Daoy (cell line): Measurements from ENCODE around the gene HOXC11. TPM values are rescaled to one million over a fixed set of nuclear protein-coding genes. Genes with fewer than 3 reads are reported as not detected.

ENCODE experiments used
- DNase-seq: peaks from one replicate; pipeline ENCODE4 v3.0.0-alpha.2; 2015; ENCODE audit warnings: low read depth
- total RNA-seq: library from RNA; depleted of rRNA; stranded (reverse); fragments of >200 nt; shearing (Covaris generic); gene quantifications from 2 replicates; pipeline ENCODE4 v1.2.3, GENCODE V29; 2014

HOXC11 gene
- total RNA-seq, 1 experiment from 2014 or later, result 1.5 TPM

DNA sequence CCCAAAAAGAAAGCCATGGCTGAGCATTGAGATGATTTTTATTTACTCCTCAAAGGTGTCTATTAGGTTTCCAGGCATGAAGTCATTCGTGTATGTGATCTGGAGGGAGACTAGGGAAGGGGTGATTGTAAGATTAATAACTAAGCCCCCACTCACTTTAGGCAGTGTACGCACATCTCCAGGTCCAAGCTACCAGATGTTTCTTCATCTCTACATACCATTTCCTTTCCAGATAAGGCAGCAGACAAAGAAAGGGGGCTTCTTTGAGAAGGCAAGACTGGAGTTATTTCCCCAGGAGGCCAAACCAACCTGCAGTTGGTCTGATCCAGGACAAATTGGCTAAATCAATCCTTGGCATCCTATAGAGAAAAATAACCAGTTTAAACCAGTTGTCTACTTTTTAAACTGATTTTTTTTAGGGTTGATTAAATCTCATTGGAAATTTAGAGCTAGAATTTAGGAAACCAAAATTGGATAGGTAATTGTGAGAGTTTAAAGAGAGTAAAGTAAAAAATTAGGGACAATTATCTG, 30.4 kb upstream of the HOXC11 start:
- no peak for DNase-seq

DNA sequence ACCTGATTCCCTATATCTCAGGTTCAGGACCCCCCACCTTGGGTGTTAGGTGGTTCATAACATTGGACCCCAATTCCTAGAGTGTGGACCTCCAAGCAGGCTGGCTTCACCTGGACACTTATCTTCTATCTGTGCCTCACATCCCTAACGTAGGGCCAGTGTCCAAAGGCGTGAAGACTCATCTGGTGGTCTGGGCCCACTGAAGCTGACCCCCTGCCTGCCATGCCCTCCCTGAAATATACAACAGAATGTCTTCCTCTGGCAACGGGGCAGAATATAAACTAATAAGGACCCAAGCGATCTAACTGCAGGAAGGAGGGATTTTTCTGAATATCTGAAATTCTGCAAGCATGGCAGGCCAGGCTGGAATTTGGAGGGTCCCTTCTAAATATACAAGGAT, 28.7 kb upstream of the HOXC11 start:
- no peak for DNase-seq

DNA sequence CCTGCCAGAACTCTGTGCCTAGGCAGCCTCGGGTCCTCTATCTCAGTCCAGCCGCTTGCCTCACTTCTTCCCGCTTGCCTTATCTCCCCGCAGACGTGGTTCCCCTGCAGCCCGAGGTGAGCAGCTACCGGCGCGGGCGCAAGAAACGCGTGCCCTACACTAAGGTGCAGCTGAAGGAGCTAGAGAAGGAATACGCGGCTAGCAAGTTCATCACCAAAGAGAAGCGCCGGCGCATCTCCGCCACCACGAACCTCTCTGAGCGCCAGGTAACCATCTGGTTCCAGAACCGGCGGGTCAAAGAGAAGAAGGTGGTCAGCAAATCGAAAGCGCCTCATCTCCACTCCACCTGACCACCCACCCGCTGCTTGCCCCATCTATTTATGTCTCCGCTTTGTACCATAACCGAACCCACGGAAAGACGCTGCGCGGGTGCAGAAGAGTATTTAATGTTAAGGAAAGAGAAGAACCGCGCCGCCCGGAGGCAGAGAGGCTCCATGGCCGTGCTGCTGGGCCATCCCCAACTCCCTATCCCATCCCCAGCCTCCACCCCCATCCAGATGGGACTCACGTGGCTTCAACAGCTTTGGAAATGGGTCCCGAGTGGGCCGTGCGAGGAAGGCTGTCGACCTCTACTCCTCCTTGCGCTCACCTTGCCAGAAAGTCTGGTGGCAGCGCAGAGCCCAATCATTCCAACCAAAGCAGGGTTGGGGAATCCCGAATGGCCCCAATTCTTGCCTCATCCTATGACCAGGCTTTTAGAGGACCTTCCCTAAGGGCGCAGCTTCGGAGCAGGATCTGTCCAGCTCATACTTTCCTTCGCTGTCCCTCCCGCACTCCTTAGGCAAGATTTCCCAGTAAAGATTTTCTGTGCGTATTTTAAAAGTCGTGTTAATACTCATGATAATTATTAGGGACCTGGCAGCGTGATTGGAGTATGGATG, 27.7 kb upstream of the HOXC11 start:
- no peak for DNase-seq

DNA sequence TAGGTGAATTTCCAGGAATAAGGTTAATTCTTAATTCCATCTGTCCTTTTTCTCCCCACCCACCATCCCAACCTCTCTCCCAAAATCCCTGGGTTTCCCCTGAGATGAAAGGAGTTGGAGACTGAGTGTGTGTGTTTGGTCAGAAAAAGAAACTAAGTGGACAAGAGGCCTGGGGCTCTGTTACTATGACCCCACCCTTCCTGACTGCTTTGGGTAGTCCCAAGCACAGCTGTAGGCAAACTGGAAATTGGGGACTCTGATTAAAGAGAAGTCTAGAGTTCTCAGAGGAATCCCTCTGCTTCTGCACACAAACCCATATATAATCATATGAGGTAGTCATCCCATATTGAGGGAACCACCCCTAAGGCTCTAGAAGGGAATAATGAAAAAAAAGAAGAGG, 25.2 kb upstream of the HOXC11 start:
- no peak for DNase-seq

DNA sequence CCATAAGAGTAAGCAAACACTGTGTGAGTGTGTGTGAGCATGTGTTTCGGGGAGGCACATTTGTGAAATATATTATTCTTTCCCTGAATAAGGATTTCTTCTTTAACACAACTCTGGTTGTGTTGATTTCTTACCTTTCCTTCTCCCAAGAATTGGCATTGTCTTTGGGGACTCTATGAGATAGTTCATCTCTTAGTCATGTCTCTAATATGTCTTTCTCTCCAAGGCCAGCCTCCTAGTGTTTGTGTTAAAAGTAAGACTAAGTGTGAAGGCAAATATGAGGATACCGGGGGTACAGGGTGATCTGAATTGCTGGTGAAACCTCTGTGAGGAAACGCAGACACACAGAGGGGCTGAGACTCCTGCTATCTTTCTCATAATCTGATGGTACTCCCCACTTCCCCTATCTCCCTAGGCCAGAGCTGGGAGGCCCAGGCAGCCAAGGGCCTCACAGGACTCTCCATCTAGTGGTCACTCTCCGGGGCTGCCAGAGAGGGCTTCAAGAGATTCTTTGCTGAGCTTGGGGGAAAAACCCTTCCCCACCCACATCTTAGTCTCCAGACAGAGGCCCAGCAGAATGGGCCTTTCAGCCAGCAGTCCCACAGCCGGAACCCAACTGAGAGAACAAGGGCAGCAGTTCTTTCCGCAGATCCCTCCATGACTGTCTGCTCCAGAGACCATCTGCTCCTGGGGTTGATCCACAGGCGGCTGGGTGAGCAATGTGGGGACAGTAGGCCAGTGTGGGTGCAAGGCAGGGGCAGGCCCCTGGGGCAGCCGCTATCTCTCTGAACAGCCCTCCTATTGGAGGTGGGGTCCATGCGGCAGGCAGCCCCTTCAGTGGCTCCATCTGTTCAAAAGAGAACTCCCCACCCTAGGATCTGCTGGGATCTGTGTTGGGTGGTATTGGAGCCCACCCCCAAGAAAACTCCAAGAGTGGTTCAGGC, 24.0 kb upstream of the HOXC11 start:
- no peak for DNase-seq

DNA sequence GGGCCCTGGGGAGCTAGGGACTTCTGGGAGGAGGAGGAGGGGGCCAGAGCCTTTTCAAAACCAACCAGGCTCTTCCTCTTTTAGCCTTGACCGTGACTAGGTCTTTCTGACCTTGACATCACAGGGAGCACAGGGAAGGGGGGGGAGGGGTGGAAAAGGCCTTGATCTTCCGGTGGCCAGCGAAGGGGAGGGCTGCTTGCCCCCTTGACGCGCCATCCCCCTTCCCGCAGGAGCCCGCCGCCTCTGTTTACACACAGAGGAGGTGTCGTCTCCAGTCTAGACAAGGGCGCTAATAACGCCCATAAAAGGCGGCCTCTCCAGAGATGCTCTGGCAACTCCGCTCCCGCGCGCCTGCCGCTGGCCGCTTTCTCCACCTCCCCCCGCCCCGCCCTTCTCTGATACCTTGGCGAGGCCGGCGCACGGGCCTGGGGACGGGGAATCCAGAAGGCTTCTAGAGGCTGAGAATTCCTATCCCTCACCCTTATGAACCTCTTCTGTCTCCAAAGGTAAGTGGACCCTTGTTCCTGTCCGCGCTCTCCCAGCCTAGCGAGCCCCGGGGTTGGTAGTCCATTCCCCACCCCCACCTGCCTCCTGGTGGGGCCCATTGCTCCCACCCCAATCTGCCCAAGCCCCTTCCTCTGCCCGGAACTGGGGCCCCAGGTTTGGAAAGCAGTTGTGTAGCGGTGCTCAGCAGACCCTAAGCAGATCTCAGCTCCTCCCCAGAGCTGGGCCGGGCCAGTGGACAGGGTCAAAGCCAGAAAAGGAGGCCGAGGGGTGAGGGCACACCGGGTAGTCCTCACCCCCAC, 23.1 kb upstream of the HOXC11 start:
- DNase-seq, result no peak

DNA sequence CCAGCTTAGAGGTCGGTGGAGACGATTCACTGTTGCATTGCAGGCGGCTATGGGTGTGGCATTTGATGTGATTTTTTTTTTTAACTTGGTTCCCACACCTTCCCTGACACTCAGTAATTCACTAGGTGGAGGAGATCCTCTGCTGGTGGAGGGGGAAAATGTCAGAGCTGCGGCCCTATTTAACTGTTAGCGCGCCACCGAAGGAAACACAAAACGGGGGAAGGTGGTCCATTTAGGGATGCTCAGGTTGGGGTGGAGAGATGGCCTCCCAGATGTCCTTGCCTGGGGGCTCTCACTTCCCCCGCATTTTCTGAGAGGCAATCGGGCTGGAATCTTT, 22.5 kb upstream of the HOXC11 start:
- no peak for DNase-seq

DNA sequence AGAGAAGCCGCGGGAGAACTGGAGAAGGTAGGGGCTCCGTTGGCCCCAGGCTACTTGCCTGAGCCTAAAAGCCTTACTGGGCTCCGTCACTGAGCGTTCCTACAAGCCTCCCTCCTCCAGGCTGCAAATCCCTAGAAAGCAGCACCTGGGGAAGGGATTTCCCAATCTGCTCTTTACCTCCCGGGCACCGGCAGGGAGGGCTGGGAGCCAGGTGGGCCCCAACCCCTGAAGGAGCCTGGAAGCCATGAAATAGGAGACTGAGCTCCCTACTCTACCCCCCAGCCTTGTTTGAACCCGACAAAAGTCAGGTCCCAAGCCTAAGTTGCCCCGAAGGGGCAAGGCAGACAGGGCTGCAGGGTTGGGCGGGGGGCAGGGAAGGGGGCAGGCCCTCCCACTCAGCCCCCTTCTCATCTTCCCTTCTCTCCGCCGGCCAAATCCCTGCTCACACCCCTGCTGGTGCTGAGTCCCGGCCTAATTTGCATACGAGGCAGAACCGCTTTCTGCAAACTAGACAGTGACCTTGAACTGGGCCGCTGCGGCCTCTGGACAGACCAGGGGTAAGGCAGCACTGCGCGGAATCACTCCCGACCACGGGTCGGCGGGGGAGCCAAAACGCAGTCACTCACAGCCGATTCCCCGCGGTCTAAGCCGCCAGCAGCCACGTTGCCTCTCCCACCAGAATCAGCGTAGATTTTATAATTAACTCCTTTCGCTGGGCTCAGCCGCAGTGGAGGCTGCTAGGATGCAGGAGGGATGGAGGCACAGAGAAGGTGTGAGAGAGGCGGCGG, 21.9 kb upstream of the HOXC11 start:
- DNase-seq, result no peak

DNA sequence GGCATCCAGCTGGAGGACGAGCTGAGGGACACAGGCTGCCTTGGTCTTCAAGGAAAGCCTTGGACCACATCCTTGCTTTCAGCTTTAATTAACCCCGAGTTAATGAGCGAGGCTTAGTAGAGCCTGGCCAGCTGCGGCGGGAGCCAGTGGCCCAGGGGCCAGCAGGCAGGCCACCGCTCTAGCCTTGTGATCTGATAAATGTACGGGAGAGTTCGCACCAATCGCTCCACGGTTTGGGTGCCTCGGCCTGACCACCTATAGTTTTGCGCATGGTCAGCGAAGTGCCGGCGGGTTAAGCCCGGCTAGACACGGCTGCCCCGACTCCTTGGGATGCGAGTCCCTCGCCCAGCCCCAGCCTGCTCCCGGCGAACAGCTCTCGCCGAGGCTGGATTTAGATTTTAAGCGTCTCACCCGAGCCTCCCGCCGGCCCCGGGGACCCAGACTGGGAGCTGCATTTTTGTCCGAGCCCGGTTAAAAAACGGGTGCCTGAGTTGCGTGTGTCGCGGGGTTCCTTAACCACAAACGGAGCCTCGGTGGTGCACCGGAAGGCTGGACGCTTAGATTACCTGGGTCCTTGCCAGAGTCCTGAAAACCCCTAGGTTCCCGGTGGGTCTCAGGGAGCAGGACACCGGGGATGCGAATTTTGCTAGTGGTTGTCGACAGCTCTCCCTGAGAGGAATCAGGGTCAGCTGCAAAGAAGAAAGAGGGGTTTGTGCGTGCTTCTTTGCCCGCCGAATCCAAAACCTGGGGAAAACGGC, 21.2 kb upstream of the HOXC11 start:
- no peak for DNase-seq

DNA sequence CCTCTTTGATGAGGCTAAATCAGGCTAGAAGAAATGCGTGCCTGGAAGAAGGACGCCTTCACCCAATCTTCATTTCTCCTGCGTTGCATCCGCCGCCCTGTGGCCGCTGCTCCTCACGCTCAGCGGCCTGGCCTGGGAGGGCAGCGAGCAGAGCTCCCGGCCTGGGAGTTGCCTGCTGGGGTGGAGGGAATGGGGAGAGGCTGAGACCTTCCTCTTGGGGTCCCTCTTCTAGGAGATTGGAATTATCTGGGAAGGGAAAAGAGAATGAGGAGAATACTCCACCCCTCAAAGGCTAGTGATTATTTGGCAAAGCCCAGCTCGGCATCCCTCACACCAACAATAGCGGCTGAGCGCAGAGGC, 20.6 kb upstream of the HOXC11 start:
- DNase-seq, result no peak

DNA sequence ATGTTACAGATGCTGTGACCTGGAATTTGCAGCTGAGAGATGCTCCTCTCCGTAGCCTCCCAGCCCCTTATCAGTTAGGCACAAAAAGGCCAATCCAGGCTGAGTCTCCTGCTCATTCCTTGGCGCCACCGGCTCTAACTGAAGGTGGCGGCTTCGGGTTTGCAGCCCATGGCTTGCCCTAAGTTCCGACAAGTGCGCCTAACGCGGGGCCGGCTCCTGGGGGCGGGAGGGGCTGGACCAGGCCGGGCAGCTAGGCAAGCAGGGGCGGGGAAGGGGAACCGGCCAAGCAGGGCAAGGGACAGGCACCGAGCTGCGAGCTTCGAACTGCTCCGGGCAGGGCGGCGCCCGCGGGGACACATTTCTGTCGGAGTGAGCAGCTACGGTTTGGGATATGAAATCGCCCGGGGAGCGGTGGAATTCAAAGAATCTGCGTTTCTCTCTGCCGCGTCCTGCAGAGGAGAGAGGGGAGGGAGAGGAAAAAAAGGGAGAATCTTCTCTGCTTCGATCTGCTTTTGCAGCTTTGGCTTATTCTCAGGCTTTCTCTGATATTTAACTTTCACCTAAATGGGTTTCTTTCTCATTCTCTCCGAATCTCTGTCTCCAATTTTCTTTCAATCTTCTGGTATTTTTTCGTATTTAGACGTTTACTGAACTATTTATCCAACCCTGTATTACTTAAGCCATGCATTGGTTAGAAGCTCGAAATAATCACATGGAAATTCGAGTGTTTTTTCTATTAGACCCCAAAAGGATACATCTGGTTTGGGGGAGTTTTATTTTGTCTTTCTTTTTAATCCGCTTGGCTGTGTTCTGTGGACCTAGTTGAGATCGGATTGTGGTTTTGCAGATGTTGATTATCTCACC, 19.8 kb upstream of the HOXC11 start:
- DNase-seq, result no peak

DNA sequence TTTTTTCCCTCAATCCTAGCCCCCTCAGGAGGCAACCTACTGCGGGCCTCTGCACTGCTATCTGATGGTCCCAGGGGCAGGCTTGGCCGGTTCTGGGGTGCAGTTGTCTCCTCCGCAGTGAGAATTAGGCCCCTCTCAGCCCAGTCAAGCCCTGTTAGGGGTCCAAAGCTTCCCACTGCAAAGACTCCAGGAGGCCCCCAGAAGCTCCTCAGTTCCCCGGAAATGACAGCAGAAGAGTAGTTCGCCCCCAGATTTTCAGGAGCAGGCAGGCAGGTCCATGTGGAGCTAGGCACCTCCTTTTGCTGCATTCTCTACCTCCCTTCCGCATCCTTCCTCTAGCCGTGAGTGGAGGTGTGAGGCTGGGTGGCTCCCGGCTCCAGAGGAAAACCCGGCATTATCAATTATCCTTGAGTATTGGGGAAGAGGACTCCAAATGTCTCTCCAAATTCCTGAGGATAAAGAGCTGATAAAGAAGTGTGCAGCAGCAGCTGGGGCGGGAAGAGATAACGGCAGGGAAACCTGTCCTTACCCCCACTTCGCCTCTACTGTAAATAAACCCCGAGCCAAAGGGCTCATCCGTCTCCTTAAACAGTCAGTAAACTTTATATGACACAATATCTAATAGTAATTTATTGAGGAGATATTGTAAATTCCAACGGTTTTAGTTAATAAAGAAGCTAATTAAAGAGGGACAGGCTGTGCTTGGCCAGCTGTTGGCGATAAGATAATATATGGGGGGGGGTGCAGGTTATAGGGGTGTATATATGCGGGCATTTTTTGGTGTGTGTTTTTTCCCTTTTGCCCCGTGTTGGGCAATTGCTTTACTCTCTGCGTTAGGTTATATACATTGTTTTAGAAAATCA, 18.9 kb upstream of the HOXC11 start:
- no peak for DNase-seq

DNA sequence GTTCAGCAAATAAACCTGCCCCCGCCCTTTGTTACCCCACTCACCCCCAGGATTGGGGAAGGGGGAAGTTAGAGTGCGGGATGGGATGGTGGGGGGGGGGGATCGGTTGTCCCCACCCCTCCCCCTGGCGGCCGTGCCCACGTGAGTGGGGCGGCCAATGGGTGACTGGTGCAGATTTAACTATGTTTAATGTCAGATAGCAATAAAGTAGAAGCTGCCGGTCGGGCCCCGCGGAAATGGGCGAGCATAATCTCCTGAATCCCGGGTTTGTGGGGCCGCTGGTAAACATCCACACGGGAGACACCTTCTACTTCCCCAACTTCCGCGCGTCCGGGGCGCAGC, 18.3 kb upstream of the HOXC11 start, which contains the start of gene HOXC12:
TSS of gene HOXC12 (plus strand) at position 210 of the 342 bp plus-strand sequence. CDS start at position 237, 27 bp downstream.
- DNase-seq, result peak; percentile 64

DNA sequence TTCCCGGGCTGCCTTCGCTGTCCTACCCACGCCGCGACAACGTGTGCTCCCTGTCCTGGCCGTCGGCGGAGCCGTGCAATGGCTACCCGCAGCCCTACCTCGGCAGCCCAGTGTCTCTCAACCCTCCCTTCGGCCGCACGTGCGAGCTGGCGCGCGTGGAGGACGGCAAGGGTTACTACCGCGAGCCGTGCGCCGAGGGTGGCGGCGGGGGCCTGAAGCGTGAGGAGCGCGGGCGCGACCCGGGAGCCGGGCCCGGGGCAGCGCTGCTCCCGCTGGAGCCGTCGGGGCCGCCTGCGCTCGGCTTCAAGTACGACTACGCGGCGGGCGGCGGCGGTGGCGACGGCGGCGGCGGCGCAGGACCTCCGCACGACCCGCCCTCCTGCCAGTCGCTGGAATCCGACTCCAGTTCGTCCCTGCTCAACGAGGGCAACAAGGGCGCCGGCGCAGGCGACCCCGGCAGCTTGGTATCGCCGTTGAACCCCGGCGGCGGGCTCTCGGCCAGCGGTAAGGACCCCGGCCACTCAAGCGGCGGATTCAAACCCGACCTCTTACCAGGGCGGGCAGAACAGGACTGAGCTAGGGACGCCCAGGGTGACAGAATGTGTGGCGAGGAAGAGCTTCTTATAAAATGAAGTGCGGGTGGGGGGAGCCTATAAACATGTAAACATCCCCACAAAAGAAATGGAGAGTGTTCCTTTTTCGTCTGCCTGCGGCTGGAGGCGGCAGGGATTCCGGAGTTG, 17.7 kb upstream of the HOXC11 start:
- peak; percentile 59 for DNase-seq

DNA sequence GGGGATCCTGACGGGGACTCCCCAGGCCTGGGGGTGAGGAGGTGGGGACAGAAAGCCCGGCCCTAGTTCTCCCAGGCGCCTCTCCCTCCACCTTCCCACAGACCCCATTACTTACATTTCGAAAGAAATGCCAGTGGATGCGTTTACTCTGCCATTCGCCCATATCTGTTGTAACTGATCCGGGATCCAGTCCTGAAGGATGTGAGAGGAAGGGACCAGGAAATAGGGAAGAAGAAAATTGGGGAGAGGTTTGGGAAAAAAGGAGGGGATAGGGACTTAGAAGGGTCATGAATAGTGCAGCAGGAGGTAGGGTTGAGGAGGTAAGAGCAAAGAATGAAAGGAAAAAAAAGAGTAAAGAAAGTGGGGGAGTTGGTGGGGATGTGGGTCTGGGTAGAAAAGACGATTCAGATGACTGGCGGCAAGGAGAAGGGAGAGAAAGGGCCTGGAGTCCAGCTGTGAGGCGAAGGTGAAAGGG, 17.1 kb upstream of the HOXC11 start:
- DNase-seq, result no peak

DNA sequence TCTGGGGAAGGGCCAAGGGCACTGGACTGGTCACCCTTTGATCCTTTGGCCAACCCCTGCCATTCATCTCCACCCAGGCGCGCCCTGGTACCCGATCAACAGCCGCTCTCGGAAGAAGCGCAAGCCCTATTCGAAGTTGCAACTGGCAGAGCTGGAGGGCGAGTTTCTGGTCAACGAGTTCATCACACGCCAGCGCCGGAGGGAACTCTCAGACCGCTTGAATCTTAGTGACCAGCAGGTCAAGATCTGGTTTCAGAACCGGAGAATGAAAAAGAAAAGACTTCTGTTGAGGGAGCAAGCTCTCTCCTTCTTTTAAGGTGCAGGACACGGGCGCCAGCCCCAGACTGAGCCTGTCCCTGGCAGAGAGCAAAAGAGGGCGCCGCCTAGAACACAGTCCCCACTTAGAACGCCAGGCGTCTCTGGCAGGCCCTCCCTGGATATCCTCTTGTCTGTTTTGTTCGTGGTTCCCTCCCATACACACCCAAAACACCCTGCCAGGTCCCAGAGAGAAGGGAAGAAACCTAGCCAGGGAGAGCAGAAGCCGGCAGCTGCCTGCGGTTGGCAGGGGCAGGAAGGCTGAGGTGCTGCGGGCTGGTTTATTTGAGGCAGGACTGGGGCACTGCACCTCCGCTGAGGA, 16.6 kb upstream of the HOXC11 start:
- DNase-seq, result no peak
